Spinal cord (tissue), 10 donors: ENCODE data around the gene ZC3H12A. TPM values are rescaled to one million over a fixed set of nuclear protein-coding genes. Genes with fewer than 3 reads are reported as not detected.

ENCODE experiments used
- DNase-seq, 6 donors: peaks; one replicate each; pipeline versions ENCODE4 v3.0.0 to v3.0.0-alpha.2; 2013 to 2015; ENCODE audit warnings: low spot score in 6 of 6, low read depth in 4 of 6
- H3K27ac ChIP-seq: one replicate; pipeline ENCODE4 v1.5.1; 2013; ENCODE audit warnings: low read depth, low read length, control low read depth
- H3K27me3 ChIP-seq: one replicate; pipeline ENCODE4 v1.6.1; 2013; ENCODE audit warnings: low read length; ENCODE audit not compliant: control insufficient read depth, insufficient read depth
- H3K36me3 ChIP-seq: one replicate; pipeline ENCODE4 v1.6.1; 2013; ENCODE audit warnings: low read length; ENCODE audit not compliant: control insufficient read depth, insufficient read depth
- H3K4me1 ChIP-seq: one replicate; pipeline ENCODE4 v1.6.1; 2013; ENCODE audit warnings: low read length; ENCODE audit not compliant: control insufficient read depth, insufficient read depth
- H3K4me3 ChIP-seq: one replicate; pipeline ENCODE4 v1.5.1; 2013; ENCODE audit warnings: low read depth, low read length, control low read depth
- H3K9me3 ChIP-seq: one replicate; pipeline ENCODE4 v1.6.1; 2013; ENCODE audit warnings: low read length; ENCODE audit not compliant: control insufficient read depth, insufficient read depth
- WGBS: methylation state at CpG from one replicate; pipeline ENCODE4 v1.1.5; 2013; ENCODE audit warnings: missing lambda C conversion rate; ENCODE audit not compliant: insufficient coverage; 5-methylcytosine and 5-hydroxymethylcytosine counted together
- polyA plus RNA-seq, 2 donors: library from polyadenylated mRNA; unstranded; fragments of 120-200 nt; gene quantifications; one replicate each; pipeline ENCODE4 v1.2.1, GENCODE V29; 2013; ENCODE audit not compliant: insufficient read length in 2 of 2
- total RNA-seq, 2 donors: library from RNA; depleted of rRNA in 1 of 2; stranded (reverse); fragments of 120-200 nt in 1 of 2; fragments of >200 nt in 1 of 2; gene quantifications; one replicate each; pipeline versions ENCODE4 v1.2.3 to v1.2.4, GENCODE V29; 2013 to 2014
- donor health status: healthy.

Gene ZC3H12A
- total and polyA plus RNA-seq, 4 donors: 0.65 to 2.4 (median 1.2) TPM

DNA sequence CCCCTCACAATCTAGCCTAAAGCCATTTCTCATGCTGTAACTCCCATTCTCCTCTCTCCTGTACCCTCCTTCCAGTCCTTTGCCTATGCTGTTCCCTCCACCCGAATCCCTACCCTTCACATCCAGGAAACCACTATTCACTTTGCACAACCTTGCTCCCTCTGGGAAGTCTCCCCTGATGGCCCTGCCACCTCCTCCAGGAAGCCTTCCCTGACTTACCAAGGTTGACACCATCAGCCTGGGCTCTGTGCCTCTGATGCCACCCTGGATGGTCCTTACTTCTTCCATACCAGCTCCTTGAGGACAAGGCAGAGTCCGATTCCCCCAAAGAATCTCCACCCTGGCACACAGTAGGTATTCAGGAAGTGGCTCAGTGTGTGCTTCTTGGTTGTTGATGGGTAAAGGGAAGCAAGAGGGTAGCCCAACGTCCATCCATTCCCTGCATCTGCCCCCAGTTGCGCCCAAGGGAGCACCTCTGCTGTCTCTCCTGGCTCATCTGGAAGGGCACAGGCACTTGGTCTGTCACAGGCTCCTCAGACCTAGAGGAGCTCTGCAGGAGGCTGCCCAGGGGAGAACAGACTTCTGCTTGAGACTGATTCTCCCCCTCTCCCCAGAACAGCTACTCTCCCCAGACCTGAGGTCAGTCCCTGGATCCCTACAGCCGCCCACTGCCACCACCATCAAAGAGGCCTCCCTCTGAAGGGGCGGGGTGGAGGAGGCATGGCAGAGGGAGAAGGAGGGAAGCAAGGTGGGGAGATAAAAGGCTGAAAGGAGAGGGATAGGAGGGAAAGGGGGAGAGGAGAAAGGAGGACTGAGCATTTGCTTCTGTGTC lies 36.1 kb upstream of the ZC3H12A start:
- no peak for DNase-seq
- Histone ChIP-seq H3K36me3 (no peaks in the 10 kb centered on the region), H3K27ac (no peak overlapping the region), H3K27me3 (no peaks in the 10 kb centered on the region), H3K4me1 (peaks cover 19% of the 10 kb centered on the region), H3K9me3 (no peaks in the 10 kb centered on the region), H3K4me3 (no peak overlapping the region)
- WGBS: 74% methylated on average over 3 of the region's 6 CpGs

GRCh38 chr1:37438869-37439343 lies 35.5 kb upstream of the ZC3H12A start:
- 42% methylated on average over 4 of the region's 4 CpGs for WGBS
- Histone ChIP-seq H3K36me3 (no peaks in the 10 kb centered on the region), H3K27ac (no peak overlapping the region), H3K27me3 (no peaks in the 10 kb centered on the region), H3K4me3 (no peak overlapping the region), H3K4me1 (peaks cover 14% of the 10 kb centered on the region), H3K9me3 (no peaks in the 10 kb centered on the region)
- peak in 1 of 6 donors; percentile 84 for DNase-seq

GRCh38 chr1:37439349-37439995 lies 34.9 kb upstream of the ZC3H12A start:
- Histone ChIP-seq H3K27ac (no peak overlapping the region), H3K9me3 (no peaks in the 10 kb centered on the region), H3K36me3 (no peaks in the 10 kb centered on the region), H3K27me3 (no peaks in the 10 kb centered on the region), H3K4me1 (peaks cover 9% of the 10 kb centered on the region), H3K4me3 (no peak overlapping the region)
- no CpG with 5 or more reads among the region's 2 CpGs for WGBS
- DNase-seq: no peak

DNA sequence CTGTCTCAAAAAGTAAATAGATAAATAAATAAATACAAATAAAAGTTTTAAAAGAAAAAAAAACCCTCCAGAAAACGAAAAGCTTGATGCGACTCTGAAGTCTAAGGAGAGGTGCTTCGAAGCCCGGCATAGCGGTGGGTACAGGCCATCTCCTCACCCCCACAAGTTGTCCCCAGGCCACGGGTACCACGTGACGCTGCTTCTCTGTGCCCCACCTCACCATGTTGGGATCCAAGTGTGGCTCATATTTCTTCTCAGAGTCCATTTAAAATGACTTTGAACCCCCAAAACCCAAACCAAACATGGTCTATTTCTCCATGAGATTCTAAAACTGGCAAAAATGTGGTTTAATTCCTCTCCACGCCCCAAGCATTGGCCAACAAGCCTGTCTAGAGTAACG lies 32.9 kb upstream of the ZC3H12A start:
- WGBS: 94% methylated on average over 7 of the region's 10 CpGs

DNA sequence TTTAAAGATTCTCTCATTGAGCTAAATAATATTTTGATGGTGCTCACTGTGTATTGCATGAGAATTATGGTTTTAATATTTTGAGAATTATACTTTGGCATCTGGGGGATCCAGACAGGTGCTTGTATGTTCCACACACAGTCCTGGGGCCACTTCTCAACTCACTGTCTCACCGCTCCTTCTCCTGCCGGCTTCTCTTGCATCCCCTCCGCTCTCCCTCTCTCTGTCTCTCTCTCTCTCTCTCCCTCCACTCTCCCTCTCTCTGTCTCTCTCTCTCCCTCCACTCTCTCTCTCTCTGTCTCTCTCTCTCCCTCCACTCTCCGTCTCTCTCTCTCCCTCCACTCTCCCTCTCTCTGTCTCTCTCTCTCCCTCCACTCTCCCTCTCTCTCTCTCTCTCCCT lies 32.2 kb upstream of the ZC3H12A start:
- Histone ChIP-seq H3K36me3 (no peaks in the 10 kb centered on the region), H3K9me3 (no peaks in the 10 kb centered on the region), H3K27ac (no peak overlapping the region), H3K4me3 (no peak overlapping the region), H3K4me1 (peaks cover 8% of the 10 kb centered on the region), H3K27me3 (no peaks in the 10 kb centered on the region)
- no peak for DNase-seq
- WGBS: 61% methylated on average over 4 of the region's 4 CpGs

More for the DNA sequence above, 32.9 kb upstream of the ZC3H12A start:
- Histone ChIP-seq H3K9me3 (no peaks in the 10 kb centered on the region), H3K27ac (no peak overlapping the region), H3K36me3 (no peaks in the 10 kb centered on the region), H3K27me3 (no peaks in the 10 kb centered on the region), H3K4me1 (peaks cover 8% of the 10 kb centered on the region), H3K4me3 (no peak overlapping the region)
- no peak for DNase-seq

DNA sequence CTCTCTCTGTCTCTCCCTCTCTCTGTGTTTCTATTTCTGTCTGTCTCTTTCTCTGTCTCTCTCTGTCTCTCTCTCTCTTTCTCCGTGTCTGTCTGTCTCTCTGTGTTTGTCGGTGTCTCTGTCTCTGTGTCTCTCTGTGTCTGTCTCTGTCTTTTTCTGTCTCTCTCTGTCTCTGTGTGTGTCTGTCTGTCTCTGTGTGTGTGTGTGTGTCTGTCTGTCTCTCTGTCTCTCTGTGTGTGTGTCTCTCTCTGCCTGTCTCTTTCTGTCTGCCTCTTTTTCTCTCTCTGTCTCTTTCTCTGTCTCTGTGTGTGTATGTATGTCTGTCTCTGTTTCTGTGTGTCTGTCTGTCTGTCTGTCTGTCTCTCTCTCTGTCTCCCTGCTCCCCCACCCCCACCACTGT lies 31.7 kb upstream of the ZC3H12A start:
- Histone ChIP-seq H3K9me3 (no peaks in the 10 kb centered on the region), H3K36me3 (no peaks in the 10 kb centered on the region), H3K4me3 (no peak overlapping the region), H3K27ac (no peak overlapping the region), H3K27me3 (no peaks in the 10 kb centered on the region), H3K4me1 (peaks cover 12% of the 10 kb centered on the region)
- DNase-seq: no peak
- WGBS: 100% methylated on average over 1 of the region's 2 CpGs

DNA sequence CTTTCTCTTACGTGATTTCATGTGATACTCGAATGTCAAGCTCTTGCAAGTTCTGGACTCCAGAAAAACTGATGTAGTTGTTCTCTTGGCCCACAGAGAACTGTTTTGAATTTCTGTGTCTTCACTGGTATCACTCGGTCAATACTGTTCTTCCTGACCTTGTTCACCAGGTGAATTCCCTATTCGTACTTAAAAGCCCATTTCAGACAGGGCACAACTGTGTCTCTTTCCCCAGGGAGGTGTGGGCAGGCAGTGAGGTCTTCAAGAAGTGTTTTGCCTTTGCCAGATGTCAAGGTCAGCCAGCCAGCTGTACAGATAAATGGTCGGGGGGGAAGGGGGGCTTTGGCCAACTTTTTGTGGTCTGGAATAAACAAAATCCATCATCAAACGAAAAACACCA lies 27.5 kb upstream of the ZC3H12A start:
- Histone ChIP-seq H3K27me3 (peaks cover 3% of the 10 kb centered on the region), H3K4me1 (peaks cover 15% of the 10 kb centered on the region), H3K9me3 (no peaks in the 10 kb centered on the region), H3K4me3 (no peak overlapping the region), H3K36me3 (no peaks in the 10 kb centered on the region), H3K27ac (no peak overlapping the region)
- 79% methylated on average over 4 of the region's 6 CpGs for WGBS
- DNase-seq: no peak

GRCh38 chr1:37448185-37448584 lies 26.2 kb upstream of the ZC3H12A start:
- Histone ChIP-seq H3K36me3 (no peaks in the 10 kb centered on the region), H3K9me3 (no peaks in the 10 kb centered on the region), H3K4me1 (peaks cover 15% of the 10 kb centered on the region), H3K4me3 (no peak overlapping the region), H3K27me3 (peaks cover 6% of the 10 kb centered on the region), H3K27ac (no peak overlapping the region)
- DNase-seq: no peak
- WGBS: 66% methylated on average over 2 of the region's 2 CpGs

DNA sequence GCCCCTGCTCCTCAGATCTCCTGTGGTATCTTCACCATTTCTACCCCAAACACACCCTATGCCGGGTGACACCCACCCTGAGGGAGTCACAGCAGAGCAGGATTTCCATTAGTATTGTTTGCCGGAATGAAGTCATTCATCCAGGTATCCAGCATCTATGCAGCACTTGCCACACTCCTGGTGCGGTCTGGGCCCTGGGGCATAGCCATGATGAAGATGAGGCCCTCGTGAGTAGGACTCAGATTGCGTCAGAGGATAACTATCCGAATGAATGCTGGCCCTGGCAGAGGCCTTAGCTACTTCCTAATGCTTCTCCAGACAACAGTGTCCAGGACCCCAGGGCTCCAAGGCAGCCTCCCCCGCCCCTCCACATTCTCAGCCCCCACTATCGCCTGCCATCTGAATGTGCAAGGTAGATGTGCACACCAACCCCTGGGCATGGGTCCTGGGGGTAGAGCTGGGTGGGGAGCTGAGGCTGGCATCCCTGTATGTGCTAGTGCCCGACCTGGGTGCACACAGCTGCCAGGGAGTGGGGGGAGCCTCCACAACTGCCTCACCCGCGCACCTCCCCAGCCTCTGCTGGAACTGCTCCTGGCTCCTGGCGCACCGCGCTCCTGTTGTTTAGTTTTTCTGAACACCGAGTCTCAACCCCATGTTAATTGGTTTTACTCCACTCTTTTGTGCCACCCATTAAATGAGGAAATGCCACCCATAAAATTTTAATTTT lies 25.5 kb upstream of the ZC3H12A start:
- peak in 1 of 6 donors; percentile 62 for DNase-seq
- Histone ChIP-seq H3K27ac (no peak overlapping the region), H3K4me3 (no peak overlapping the region), H3K27me3 (peaks cover 6% of the 10 kb centered on the region), H3K36me3 (no peaks in the 10 kb centered on the region), H3K9me3 (no peaks in the 10 kb centered on the region), H3K4me1 (peaks cover 15% of the 10 kb centered on the region)
- WGBS: 54% methylated on average over 8 of the region's 15 CpGs
